ENCODE measurements around the gene ATXN3.

Gene ATXN3

DNA sequence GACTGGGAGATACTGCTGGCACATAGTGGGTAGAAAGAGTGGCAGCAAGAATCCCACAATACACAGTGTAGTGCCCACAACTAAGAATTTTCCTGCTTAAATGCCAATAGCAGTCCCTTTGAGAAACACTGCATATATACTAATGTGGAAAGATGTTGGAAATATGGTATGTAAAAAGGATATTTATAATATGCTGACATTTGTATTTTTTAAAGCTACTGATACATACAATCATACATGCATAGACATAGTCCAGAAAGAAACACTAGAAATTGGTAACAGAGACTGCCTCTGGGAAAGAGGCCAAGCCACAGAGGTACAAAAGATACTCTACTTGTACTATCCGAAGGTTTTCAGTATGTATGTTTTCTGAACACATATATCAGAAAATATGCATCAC lies 96.8 kb downstream of the ATXN3 start:
- no peak for DNase-seq (ENCODE audit: low read depth in 2 of 2)

Data from activated CD8-positive, alpha-beta memory T cell treated with anti-CD3 and anti-CD28 coated beads for 4 hours (primary cell).